Neural cell (in vitro differentiated cells): ENCODE results near the gene DGKG. TPM values are rescaled to one million over a fixed set of nuclear protein-coding genes. Genes with fewer than 3 reads are reported as not detected.

Experiments
- H2AFZ ChIP-seq: fragments of 200-600, 300-800 bp; sonication (generic), shearing (Covaris generic); 2 replicates; pipeline ENCODE4 v1.6.0; 2014; ENCODE audit warnings: low read depth, mild to moderate bottlenecking, antibody characterized with exemption, low read length, moderate library complexity
- H3F3A ChIP-seq: fragments of 200-600 bp; shearing (Covaris generic); 2 replicates; pipeline ENCODE4 v1.6.1; 2016; ENCODE audit warnings: mild to moderate bottlenecking, moderate library complexity, mixed read lengths, antibody characterized with exemption, low read length; ENCODE audit not compliant: insufficient read depth, poor library complexity, severe bottlenecking
- H3K27ac ChIP-seq: fragments of 200-600, 300-800 bp; sonication (generic), shearing (Covaris generic); 2 replicates; pipeline ENCODE4 v1.5.1; 2014; ENCODE audit warnings: mild to moderate bottlenecking, low read length, moderate library complexity
- H3K27me3 ChIP-seq: fragments of 300-800, 200-600 bp; sonication (generic), shearing (Covaris generic); 2 replicates; pipeline ENCODE4 v1.6.0; 2014; ENCODE audit warnings: mild to moderate bottlenecking, low read depth, low read length, moderate library complexity; ENCODE audit not compliant: insufficient read depth
- H3K36me3 ChIP-seq: fragments of 300-800, 200-600 bp; sonication (generic), shearing (Covaris generic); 2 replicates; pipeline ENCODE4 v1.5.1; 2014; ENCODE audit warnings: mild to moderate bottlenecking, antibody characterized with exemption, low read length, moderate library complexity; ENCODE audit not compliant: insufficient read depth
- H3K4me2 ChIP-seq: fragments of 300-800, 200-600 bp; sonication (generic), shearing (Covaris generic); 2 replicates; pipeline ENCODE4 v1.6.0; 2014; ENCODE audit warnings: mild to moderate bottlenecking, low read length
- H3K4me3 ChIP-seq: fragments of 300-800, 200-600 bp; sonication (generic), shearing (Covaris generic); 2 replicates; pipeline ENCODE4 v1.5.1; 2014; ENCODE audit warnings: mild to moderate bottlenecking, low read length, moderate library complexity
- H3K79me2 ChIP-seq: fragments of 200-600 bp; shearing (Covaris generic); replicated peaks from 2 replicates; pipeline ENCODE4 v1.6.0; 2014; ENCODE audit warnings: mild to moderate bottlenecking, low read length, moderate library complexity; ENCODE audit not compliant: insufficient read depth
- H3K9ac ChIP-seq: fragments of 300-800, 200-600 bp; sonication (generic), shearing (Covaris generic); 2 replicates; pipeline ENCODE4 v1.6.1; 2016; ENCODE audit warnings: mild to moderate bottlenecking, low read length, mixed read lengths
- H3K9me2 ChIP-seq: fragments of 200-600 bp; shearing (Covaris generic); 2 replicates; pipeline ENCODE4 v1.6.1; 2016; ENCODE audit warnings: mild to moderate bottlenecking, low read length, mixed read lengths; ENCODE audit not compliant: insufficient read depth
- H3K9me3 ChIP-seq: fragments of 200-600, 300-800 bp; sonication (generic), shearing (Covaris generic); 2 replicates; pipeline ENCODE4 v1.6.1; 2016; ENCODE audit warnings: mild to moderate bottlenecking, mixed run types, low read length, moderate library complexity, mixed read lengths
- H4K20me1 ChIP-seq: fragments of 200-600 bp; shearing (Covaris generic); 2 replicates; pipeline ENCODE4 v1.6.1; 2016; ENCODE audit warnings: mild to moderate bottlenecking, mixed run types; ENCODE audit not compliant: insufficient read depth
- CTCF ChIP-seq: fragments of 450-650 bp; IDR thresholded peaks from 2 replicates; pipeline ENCODE4 v1.5.1; 2014; ENCODE audit warnings: antibody characterized with exemption, mild to moderate bottlenecking, moderate library complexity; ENCODE audit not compliant: poor library complexity, severe bottlenecking
- EP300 ChIP-seq: fragments of 450-650 bp; conservative IDR thresholded peaks from 2 replicates; pipeline ENCODE4 v1.6.1; 2014; ENCODE audit warnings: antibody characterized with exemption, mild to moderate bottlenecking, moderate library complexity; ENCODE audit not compliant: poor library complexity, severe bottlenecking
- EZH2 ChIP-seq: fragments of 200-600, 300-800 bp; shearing (Covaris generic), sonication (generic); IDR thresholded peaks from 2 replicates; pipeline ENCODE4 v1.6.1; 2014; ENCODE audit warnings: antibody characterized with exemption, low read length, borderline replicate concordance, mild to moderate bottlenecking; ENCODE audit not compliant: insufficient read depth, poor library complexity, severe bottlenecking
- MXI1 ChIP-seq: fragments of 450-650 bp; conservative IDR thresholded peaks from 2 replicates; pipeline ENCODE4 v1.6.1; 2014; ENCODE audit warnings: antibody characterized with exemption, mild to moderate bottlenecking; ENCODE audit not compliant: poor library complexity, severe bottlenecking
- POLR2AphosphoS5 ChIP-seq: IDR thresholded peaks from 2 replicates; pipeline ENCODE4 v1.6.1; 2012
- RAD21 ChIP-seq: fragments of 450-650 bp; conservative IDR thresholded peaks from 2 replicates; pipeline ENCODE4 v1.6.1; 2014; ENCODE audit warnings: antibody characterized with exemption, mild to moderate bottlenecking, moderate library complexity
- REST ChIP-seq: IDR thresholded peaks from 2 replicates; pipeline ENCODE4 v1.6.1; 2012; ENCODE audit warnings: borderline replicate concordance
- SMC3 ChIP-seq: fragments of 450-650 bp; conservative IDR thresholded peaks from 2 replicates; pipeline ENCODE4 v1.6.1; 2014; ENCODE audit warnings: antibody characterized with exemption, mild to moderate bottlenecking, moderate library complexity; ENCODE audit not compliant: poor library complexity
- TAF1 ChIP-seq: IDR thresholded peaks from 2 replicates; pipeline ENCODE4 v1.6.1; 2012; ENCODE audit warnings: low read depth
- polyA plus RNA-seq: library from polyadenylated mRNA; depleted of rRNA; stranded (reverse); fragments of >200 nt; gene quantifications from 2 replicates; pipeline ENCODE4 v1.2.3, GENCODE V29; 2014

The DGKG gene
- polyA plus RNA-seq, 1 donor from 2014 or later: not detected

- Histone ChIP-seq H3K79me2 (no peaks in the 10 kb centered on the region), H4K20me1 (no peaks in the 10 kb centered on the region), H3K4me3 (no peak overlapping the region), H3F3A (no peaks in the 10 kb centered on the region), H3K9me3 (no peaks in the 10 kb centered on the region), H3K36me3 (no peaks in the 10 kb centered on the region), H3K27ac (no peak overlapping the region), H3K4me2 (no peak overlapping the region), H3K9me2 (no peaks in the 10 kb centered on the region), H3K9ac (no peak overlapping the region), H2AFZ (no peak overlapping the region), H3K27me3 (no peaks in the 10 kb centered on the region)
- TF ChIP-seq RAD21 (no peak), MXI1 (no peak), POLR2AphosphoS5 (no peak), SMC3 (no peak), EP300 (no peak), EZH2 (no peak), CTCF (no peak), REST (no peak), TAF1 (no peak)
Observed at GRCh38 chr3:186167646-186168395, 194.2 kb downstream of the DGKG start.

- H3K4me2 ChIP-seq: no peak overlapping the region
Observed at GRCh38 chr3:186166491-186167288, 195.3 kb downstream of the DGKG start.

More at GRCh38 chr3:186166491-186167288, 195.3 kb downstream of the DGKG start:
- Histone ChIP-seq H3K27me3 (no peaks in the 10 kb centered on the region), H3K4me3 (no peak overlapping the region), H3K79me2 (no peaks in the 10 kb centered on the region), H3K27ac (no peak overlapping the region), H3K9me2 (no peaks in the 10 kb centered on the region), H3K36me3 (no peaks in the 10 kb centered on the region), H3K9me3 (no peaks in the 10 kb centered on the region), H3F3A (no peaks in the 10 kb centered on the region), H2AFZ (no peak overlapping the region), H3K9ac (no peak overlapping the region), H4K20me1 (no peaks in the 10 kb centered on the region)
- TF ChIP-seq SMC3: no peak
- TF ChIP-seq POLR2AphosphoS5: no peak
